ENCODE measurements around the gene ACP6.
"Not testable (repeated sequence)": the region's sequence is repeated elsewhere in the genome, so short reads cannot be mapped to it uniquely, and the experiment has no call there.

Gene ACP6

DNA sequence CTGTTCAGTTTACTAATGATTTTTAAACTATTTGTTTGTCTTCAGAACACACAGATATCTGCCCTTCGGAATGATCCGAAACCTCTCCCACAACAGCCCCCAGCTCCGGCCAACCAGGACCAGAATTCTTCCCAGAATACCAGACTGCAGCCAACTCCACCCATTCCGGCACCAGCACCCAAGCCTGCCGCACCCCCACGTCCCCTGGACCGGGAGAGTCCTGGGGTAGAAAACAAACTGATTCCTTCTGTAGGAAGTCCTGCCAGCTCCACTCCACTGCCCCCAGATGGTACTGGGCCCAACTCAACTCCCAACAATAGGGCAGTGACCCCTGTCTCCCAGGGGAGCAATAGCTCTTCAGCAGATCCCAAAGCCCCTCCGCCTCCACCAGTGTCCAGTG, 51.6 kb downstream of the ACP6 start:
- DNase-seq = no peak

DNA sequence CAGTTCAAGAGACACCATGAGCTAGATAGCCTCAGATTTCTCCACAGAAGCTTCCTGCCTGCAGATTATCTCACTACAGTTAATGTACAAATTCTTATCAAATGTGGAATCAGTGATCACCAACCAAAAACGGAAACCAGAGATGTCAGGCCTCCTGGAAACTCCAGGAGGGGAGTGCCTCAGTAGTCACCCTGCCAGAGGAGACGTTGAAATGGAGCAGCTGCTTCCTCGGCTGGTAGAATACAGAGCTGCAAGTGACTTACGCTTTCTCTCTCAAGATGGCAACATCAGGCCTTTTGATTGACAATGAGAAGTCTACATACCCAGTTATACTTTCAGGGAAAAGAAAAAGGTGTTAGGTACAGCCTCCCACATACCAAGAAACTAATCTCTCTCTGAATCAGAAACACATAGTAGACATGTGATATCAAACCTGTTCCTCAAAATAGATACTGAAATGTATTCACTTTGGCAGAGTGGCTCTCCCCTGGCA, 52.2 kb downstream of the ACP6 start:
- peak; percentile 66 for DNase-seq

DNA sequence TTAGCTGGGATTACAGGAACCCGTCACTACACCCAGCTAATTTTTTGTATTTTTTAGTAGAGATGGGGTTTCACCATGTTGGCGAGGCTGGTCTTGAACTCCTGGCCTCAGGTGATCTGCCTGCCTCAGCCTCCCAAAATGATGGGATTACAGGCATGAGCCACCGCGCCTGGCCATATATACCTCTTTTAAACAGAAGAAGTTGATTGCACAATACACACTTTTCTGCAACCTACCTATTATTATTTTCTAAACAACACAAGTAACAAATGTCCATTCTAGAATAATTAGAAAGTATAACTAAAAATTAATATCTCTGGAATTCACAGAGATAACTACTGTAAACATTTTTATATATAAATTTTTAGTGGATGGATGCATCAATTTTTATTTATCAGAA, 55.4 kb downstream of the ACP6 start:
- not testable (repeated sequence) for DNase-seq

DNA sequence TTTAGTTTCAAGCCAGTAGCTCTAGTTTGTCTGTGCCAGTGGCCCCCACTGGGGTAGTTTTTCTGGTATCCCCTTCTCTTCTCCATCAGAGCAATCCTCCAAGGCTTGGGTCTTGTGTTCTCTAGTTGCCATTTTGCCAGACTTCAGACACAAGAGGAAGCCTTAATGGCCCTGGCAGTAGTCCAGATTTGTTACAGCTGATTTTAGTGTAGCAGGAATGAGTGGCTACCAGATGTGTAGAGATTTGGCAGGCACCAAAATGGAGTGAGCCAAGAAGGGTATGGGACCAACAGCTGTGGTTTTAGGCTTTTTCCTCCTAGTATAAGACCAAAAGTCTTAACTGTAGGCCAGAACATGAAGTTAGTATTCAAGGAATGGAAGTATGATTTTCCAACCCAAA, 56.8 kb downstream of the ACP6 start:
- no peak for DNase-seq

DNA sequence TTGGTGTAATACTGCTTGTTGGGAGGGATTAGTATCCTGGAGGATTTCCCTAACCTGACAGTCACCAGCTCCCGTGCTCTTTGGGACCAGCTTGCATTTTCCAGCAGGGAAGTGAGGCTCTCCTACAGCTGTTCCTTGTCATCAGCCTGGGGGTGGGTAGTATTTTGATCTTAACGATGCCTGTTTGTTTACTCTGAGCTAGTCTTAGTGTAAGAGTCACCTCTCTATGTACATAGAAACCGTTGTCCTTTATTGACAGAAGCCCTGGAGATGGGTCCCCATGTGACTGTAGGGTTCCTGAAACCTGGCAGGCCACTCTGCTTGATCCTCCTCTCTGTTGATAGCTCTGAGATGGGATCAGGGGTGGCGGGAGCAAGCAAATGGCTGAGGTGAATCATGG, 58.0 kb downstream of the ACP6 start:
- DNase-seq = no peak

DNA sequence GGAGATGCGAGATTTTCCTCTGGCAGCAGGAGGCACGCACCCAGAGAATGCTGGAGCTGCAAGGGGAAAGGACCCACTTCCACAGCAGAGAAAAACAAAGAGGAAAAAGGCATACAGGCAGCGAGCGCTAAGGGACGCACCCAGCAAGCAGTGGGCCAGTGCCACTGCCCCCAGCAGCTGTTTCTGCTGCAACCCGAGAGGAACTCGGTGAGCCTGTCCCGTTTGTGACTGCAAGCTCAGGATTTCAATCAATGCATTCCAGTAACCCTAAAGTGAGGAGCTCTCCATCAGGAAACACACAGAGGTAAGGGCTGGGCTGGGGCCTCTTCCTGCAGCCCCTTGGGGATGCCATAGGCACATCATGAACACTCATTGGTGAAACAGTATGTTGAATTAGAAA, 58.7 kb downstream of the ACP6 start:
- DNase-seq = no peak

DNA sequence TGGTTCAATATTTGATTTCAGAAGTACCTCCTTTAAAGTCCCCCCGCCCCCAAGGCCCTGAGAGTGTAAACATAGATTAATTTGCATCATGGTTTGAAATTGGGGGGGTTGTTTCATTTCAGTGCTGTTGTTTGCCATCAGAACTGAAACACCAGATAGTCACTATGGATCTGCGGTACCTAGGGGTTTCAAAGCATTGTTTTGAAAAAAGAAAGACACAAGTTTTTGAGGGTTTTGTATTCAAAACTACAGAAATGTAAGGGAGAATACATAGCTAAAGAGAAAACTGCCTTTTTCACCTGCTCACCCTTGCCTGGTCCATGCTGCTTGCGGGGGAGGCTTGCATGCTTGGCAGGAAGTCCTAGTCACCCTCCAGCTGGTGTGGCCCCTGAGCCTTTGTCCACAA, 59.3 kb downstream of the ACP6 start:
- no peak for DNase-seq

DNA sequence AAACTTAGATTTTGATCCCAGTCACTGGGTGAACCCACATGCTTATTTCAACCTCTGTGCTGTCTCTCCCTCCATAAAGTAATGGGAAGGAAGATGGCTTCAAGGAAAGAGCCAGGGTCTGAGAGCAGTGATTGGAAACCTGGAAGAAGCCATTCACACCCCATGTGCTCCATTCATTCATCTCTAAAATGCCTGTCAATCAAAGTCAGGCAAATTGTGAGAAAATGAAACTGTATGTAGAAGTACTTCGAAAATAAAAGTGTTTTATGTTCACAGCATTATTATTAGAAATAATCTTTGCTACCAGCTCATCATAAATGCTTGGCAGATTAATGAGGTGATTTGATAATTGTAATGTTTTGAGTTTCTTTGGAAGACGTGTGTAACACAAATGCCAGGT, 61.0 kb downstream of the ACP6 start:
- no peak for DNase-seq

DNA sequence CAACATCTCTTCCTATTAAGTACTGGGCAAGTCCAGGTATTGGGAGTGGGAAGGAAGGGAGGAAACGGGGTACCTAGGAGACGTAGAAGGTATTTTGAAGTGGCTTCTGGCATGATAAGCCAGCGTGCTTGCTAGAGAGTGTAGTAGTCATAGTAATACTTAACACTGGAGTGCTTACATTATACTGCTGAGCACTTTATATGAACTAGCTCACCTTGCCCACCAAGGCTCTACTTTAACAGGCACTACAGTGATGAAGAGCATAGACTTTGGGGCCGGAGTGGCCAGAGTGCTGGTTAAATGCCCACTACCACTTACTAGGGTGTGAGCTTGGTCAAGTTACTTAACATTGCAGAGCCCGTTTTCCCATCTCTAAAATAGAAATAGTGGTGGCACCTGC, 61.7 kb downstream of the ACP6 start:
- no peak for DNase-seq

DNA sequence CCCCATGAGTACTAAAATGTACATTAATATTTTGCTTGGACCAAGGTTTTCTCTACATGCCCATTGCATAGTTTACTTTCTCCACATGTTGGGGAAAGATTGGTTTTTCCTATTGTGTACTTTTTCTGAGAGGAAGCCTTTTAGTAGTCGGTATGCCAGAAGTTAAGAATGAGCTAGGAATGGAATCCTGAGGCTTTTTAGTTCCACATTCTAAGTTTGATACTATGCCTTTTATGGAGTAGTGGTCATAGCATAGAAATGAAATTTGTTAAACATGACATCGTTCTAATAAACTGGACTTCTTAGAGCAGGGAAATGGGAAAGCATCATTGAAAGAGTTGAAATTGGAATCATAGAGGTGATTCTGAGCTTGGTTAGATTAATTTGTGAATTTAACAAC, 64.7 kb downstream of the ACP6 start:
- no peak for DNase-seq

DNA sequence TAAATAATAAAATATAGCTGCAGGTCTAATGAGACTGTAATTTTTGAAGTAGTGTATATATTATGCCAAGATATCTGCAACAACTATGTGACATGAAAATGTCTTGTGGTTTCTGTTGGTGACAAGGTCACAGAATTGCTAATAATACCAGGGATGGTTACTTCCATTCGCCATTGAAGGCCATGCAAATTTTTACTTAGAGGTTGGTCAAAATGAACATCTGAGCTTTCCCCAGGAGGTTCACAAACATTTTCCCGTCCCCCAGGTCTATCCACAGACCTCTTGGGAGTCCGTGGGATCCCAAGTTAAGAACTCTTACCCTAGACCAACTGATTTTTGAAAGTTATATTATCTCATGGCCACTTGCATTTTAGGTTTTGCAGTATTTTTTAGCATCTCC, 66.3 kb downstream of the ACP6 start:
- no peak for DNase-seq

DNA sequence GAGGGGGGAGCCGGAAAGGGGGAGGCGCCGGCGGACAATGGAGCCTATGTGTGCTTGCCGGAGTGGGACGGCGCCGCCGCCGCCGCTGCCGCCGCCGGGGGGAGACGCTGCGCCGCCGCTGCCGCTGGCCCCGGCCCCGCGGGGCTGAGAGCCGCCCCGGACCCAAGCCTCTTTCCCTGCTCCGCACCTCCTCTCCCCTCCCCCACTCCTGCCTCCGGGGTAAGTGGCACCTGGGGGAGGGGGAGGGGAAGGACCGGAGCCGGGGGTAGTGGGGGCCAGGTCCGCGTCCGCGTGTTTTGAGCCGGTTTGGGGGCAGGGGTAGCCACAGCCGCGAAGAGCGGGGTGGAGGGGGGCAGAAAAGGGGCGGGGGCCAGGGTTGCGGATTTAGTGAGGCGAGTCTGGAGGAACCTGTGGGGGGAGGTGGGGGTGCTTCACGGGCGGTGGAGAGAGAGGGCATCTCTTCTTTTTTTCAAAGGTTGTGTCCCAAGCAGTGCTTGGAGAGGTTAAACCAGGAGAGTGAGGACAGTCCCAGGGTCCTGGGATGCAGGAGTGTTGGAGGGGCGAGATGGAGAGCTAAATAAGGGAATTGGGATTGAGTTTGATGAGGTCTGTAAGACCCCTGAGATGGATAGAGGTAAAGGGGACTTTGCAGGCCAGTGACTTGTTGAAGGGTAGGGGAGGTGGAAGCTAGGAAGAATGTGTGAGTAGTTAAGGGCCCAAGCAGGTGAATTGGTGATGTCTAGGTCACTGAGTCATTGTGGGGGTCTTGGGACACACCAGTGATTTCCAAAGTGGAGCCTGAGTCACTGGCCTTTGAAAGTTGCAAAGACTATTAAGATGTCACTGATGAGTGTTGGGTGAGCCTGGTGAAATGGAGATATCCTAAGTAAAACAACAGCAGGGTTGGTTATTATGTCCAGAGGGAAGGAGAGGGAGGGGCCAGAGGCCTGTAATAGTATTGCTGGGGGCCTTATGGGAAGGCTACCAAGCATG, 69.9 kb downstream of the ACP6 start:
- DNase-seq = peak; percentile 29

DNA sequence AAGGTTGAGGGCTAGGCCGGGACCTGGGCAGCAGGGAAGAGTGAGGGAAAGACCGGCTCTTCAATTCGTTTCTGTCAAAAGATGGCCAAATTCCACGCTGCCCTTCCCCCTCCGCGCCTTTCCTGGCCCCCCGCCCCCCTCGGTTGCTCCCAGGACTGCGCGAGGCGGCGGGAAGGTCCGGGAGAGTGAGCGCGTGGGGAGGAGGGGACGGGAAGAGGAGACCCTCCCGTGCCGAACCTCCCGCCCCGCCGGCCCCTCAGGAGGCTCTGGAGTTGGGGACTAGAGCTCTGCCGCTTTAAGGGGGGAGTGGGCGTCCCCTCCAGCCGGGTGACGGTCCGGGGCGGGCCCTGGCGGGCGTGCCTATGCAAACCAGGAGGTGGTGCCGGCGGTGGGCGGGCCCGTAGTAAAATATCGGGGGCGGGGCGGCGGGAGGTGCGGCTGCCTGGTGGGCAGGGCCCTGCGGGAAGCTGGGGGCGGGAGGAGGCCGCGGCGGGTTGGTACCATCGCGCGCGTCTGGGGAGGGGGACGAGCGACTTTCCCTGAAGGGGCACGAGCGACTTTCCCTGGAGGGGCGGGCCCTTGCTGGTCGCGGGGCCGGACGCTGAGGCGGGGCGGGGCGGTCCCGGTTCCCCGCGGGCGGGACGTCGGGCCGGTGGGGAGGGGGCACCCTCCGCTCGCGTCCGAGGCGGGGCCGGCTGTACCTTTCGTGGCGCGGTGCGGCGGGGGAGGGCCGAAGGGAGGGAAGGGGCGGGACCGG, 70.8 kb downstream of the ACP6 start:
- peak; percentile 98 for DNase-seq

DNA sequence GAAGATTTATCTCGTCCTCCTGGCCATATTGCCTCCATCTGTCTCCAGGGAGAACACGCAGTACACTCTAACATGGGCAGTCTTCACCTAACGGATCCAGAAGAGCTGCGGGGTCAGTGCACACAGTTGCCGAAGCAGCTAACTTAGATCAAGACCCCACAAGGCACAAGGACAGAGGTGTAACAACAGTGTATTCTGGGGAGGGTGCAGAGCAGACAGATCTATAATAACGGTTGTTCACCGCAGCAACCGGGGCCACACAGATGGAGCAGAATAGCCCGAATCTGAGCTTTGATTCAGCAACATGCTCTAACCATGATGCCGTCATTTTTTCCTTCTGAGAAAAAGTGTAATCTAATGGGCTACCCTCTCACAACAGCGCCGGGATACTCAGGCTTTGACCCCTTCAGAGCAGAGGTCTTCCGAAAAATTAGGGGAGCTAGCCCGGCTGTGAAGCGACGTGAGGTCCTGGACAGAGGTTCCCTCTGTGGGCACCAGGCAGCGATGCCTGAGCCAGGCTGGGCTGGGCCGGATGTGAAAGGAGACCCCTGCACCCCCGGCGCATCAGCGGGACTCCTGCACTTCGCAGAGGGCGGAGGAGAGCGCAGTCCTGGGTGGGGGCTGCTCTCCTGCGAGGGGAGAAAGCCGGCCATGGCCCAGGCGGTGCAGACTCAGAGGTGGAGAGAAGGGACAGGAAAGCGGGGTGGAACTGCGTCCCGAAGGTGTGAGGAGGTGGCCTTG, 71.5 kb downstream of the ACP6 start:
- DNase-seq = peak; percentile 53

DNA sequence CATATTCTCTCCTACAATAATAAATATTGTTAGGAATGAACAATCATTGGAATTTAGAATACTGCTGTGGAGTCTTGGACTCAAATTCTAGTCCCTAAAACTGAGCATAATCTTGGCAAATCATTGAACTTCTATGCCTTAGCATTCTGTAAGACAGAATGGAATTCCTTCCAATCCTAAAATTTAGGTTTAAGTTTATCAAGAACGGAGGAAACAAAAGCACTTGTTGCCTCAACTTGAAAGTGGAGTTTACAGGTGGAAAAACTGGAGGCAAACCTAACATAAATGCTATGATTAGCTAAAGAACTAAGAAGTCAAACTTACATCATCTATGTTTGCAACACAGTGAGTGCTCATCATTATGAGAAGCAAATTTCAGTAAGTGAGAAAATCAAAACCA, 73.3 kb downstream of the ACP6 start:
- no peak for DNase-seq
